Hypothalamus (tissue), 51 donors: ENCODE measurements around the gene FARP1.

Source experiments
- DNase-seq, 51 donors: peaks; one replicate each; lab custom pipeline; 2025; lab: John Stamatoyannopoulos, UW

Gene FARP1

GRCh38 chr13:98200211-98200878 lies 57.5 kb downstream of the FARP1 start:
- no peak for DNase-seq

DNA sequence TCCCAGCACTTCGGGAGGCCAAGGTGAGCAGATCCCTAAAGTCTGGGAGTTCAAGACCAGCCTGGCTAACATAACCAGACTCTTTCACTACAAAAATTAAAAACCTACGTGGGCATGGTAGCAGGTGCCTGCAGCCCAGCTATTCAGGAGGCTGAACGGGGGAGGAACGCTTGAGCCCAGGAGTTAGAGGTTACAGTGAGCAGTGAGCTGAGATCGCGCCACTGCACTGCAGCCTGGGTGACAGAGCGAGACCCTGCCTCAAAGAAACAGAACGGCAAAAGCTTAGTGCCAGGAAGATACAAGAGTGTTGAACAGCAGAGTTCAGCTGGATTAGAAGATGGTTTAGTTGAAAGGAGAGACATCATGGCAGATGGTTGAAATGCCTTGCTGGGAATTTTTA lies 58.3 kb downstream of the FARP1 start:
- DNase-seq: no peak

- no peak for DNase-seq
Measured at GRCh38 chr13:98201984-98202383, 59.1 kb downstream of the FARP1 start.

GRCh38 chr13:98203646-98204326 lies 60.9 kb downstream of the FARP1 start:
- no peak for DNase-seq

DNA sequence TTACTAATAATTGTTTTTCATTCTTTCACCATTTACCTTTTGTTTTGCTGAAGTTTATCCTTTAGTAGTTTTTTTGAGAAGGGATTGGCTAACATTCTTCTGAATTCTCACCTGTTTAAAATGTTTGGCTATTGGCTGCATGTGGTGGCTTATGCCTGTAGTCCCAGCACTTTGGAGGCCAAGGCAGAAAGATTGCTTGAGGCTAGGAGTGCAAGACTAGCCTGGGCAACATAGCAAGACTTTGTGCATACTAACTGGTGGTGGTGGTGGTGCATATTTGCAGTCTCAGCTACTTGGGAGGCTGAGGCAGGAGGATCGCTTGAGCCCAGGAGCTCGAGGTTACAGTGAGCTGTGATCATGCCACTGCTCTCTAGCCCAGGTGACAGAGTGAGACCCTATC lies 61.7 kb downstream of the FARP1 start:
- no peak for DNase-seq

GRCh38 chr13:98206946-98207345 lies 64.1 kb downstream of the FARP1 start:
- DNase-seq: no peak

DNA sequence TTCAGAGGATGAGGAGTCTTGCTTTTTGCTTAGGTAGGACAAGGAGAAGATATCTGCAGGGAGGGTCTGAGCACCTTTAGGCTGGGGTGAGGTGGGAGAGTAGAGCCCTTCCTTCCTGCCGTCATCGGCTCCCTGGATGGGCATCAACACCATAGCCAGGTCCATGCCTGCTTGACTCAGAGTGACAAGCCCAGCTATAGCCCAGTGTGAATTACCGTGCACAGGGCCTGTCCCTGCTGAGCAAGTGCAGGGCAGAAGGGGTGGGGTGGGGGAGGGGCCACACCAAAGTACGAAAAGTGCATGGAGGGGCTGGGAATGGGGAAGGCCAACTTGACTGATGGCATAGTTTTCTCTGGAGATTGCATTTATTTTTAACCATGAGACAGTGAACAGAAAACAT lies 64.5 kb downstream of the FARP1 start:
- DNase-seq: no peak

DNA sequence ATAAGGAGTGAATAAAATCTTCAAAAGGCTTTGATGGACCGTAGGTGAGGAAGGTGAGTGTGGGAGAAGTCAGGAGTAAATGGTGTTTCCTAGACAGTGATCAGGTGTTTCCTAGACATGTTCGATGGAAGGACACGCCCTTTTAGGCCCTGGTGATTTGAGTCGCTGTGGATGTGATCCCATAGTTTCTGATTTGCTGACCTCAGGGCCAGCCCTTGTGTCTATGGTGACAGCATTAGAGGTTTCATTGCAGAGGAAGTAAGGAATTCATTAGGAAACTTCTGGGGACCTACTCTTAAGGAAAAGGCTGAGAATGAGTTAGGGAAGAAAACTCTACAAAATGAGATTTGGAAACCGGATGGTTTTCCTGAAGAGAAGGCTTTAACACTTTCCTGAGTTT lies 65.7 kb downstream of the FARP1 start:
- no peak for DNase-seq

- DNase-seq: no peak
Measured at GRCh38 chr13:98212763-98213162, 69.9 kb downstream of the FARP1 start.

DNA sequence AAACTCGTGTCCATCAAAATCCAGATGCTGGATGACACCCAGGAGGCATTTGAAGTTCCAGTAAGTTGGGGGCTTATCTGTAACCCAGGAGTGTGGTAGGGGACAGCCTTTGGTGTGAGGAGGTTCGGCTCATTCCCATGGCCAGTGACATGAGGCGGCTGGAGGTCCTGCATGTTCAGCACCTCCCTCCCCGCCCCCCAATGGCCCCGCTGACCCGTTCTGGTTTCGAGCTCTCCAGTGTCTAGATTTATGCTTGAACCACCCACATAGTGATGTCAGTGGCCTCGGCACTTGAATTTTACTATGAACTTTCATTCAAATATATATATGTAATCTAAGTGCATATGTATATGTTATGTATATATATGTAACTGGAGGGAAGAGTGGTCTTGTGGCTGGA lies 70.5 kb downstream of the FARP1 start:
- DNase-seq: no peak

DNA sequence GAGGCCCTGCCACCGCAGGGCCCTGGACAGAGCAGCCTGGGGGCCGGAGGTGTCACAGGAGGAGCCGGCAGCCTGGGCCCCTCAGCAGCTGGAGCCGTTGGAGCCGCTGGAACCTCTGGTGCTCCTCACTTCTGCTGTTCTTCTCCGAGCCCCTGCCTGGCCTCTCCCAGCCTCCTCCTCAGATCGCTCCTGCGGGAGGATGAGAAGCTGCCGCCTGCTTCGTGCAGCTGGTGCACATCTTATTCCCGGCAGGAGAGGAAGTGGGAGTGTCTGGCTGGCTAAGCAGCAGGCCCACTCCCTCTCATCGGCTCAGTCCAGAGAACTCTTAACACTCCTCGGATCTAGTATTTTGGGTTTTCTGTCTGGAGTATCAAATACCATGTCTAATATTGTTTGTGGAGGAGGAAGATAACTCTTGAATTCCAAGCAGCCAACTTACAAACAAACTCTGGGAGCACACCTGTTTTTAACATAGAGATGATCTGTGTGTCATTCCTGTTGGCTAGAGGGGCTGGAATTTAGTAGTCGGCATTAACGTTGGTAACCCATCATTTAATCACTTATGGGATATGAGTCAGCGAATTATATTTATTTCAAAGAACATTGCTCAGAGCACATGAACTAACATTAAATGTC lies 71.2 kb downstream of the FARP1 start:
- DNase-seq: peak in 1 of 51 donors; percentile 58

GRCh38 chr13:98214707-98215106 lies 71.8 kb downstream of the FARP1 start:
- DNase-seq: peak in 1 of 51 donors; percentile 44

DNA sequence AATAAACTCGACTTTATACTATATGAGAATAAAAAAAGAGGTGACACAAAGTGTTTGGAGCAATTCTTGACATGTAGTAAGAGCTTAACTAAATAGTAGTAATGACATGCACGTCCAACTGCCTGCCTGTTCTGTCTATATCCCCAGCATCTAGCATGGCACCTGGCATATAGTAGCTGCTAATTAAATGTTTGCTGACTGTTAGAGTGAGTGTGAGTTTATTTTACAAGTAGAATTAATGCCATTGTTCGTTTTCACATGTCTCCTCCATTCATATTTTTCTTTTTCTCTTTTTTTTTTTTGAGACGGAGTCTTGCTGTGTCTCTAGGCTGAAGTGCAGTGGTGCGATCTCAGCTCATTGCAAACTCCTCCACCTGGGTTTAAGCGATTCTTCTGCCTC lies 72.6 kb downstream of the FARP1 start:
- DNase-seq: no peak

- peak in 29 of 51 donors; percentile 9 to 62 (median 38) for DNase-seq
Measured at GRCh38 chr13:98216135-98216565, 73.3 kb downstream of the FARP1 start.

DNA sequence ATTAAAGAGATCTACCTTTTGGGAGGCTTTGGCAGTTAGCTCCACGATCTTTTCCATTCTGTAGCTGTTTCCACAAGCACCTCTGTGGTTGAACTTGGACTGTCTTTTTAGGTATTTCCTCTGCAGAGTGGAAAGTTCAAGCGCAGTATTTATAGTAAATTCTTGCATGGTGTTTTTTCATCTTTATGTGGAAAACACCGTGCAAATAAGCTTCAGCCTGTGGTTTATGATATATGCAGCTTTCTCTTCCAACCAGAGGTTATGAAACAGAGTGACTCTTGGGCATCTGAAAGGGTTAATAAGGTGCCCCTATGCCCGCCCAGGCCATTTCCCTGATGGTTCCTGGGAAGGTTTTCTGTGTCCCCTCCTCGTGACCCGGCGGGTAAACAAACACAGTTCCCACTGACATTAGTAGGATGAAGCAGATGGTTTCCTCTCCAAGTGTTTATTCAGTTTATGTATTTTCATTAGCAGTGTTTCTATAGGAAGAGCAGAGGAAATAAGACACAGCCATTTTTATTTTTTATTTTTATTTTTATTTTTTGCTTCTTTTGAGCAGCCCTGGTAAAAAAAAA lies 73.9 kb downstream of the FARP1 start:
- DNase-seq: no peak

DNA sequence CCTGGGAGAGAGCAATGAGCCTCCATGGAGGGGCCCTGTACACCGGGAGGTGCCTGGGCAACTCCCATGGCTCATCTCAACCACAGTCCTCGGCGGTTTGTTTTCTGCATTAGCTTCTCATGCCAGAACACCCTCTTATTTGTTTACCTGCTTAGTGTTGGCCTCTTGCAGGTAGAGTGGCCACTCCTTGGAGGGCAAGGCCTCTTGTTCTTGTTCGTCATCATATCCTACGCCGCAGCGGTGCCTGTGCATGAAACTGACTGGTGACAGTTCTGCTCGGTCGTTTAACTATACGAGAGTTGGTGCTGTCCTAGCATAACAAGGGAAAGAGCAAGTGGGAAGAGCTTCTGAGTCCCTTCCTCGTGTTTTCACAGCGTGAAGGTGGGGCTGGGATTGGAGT lies 74.7 kb downstream of the FARP1 start:
- no peak for DNase-seq

- no peak for DNase-seq
Measured at GRCh38 chr13:98219685-98220084, 76.8 kb downstream of the FARP1 start.

- no peak for DNase-seq
Measured at GRCh38 chr13:98220271-98220791, 77.4 kb downstream of the FARP1 start.

GRCh38 chr13:98221234-98221633 lies 78.3 kb downstream of the FARP1 start:
- DNase-seq: peak in 1 of 51 donors; percentile 24

DNA sequence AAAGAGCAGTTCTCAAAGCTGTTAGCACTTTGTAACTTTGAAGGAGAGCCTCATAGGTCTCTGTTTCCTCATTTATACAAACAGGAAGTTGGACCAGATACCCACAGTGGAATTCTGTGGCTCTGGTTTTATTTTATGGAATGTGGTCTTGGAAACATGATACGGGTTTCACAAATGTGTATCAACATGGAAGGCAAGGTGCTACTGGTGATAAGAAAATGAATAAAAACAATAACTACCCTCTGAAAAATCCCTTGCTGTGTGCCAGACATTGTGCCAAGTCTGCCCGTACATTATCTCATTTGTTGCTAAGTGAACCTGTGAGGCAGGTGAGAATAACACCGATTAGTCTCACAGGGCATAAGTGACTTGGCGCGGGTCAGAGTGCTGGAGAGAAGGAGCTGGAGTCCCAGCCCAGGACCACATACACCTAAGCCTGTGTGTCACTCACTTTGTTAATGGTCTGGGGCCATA lies 79.2 kb downstream of the FARP1 start:
- DNase-seq: no peak

GRCh38 chr13:98222816-98223215 lies 79.9 kb downstream of the FARP1 start:
- DNase-seq: no peak
